Activated CD8-positive, alpha-beta T cell treated with anti-CD3 and anti-CD28 coated beads for 36 hours (primary cell): ENCODE measurements around the gene SPTBN1. TPM values are rescaled to one million over a fixed set of nuclear protein-coding genes. Genes with fewer than 3 reads are reported as not detected.

ENCODE experiments used
- ATAC-seq: fragments of 200-7000 bp; cut with Tn5 transposase; one replicate; pipeline ENCODE4 v1.10.0; 2021; ENCODE audit warnings: mild to moderate bottlenecking, moderate library complexity
- CTCF ChIA-PET: fragments of 350-600 bp; sonication (Branson Sonifier 250); formaldehyde crosslinking; loops from one replicate; lab custom pipeline; 2021; ENCODE audit warnings: antibody characterized with exemption; lab: Charles Lee
- POLR2A ChIA-PET: fragments of 350-600 bp; sonication (Branson Sonifier 250); formaldehyde crosslinking; loops from one replicate; lab custom pipeline; 2021; ENCODE audit warnings: antibody characterized with exemption; lab: Charles Lee
- DNase-seq: peaks from one replicate; pipeline ENCODE4 v3.0.0-alpha.2; 2020
- H3K27ac Mint-ChIP-seq: one replicate; pipeline ENCODE4 v1.8.0; 2021; ENCODE audit warnings: mild to moderate bottlenecking, mixed read lengths
- H3K27me3 Mint-ChIP-seq: one replicate; pipeline ENCODE4 v1.8.0; 2021; ENCODE audit warnings: mixed read lengths
- H3K36me3 Mint-ChIP-seq: one replicate; pipeline ENCODE4 v1.8.0; 2021; ENCODE audit warnings: low read depth, mixed read lengths
- H3K4me1 Mint-ChIP-seq: one replicate; pipeline ENCODE4 v1.8.0; 2021; ENCODE audit warnings: low read depth, mixed read lengths
- H3K4me3 Mint-ChIP-seq: one replicate; pipeline ENCODE4 v1.8.0; 2021; ENCODE audit warnings: mild to moderate bottlenecking, moderate library complexity, mixed read lengths
- H3K9me3 Mint-ChIP-seq: one replicate; pipeline ENCODE4 v1.8.0; 2021; ENCODE audit warnings: mixed read lengths
- CTCF ChIP-seq: fragments of 200-600 bp; IDR thresholded peaks from one replicate; pipeline ENCODE4 v1.8.0; 2022; ENCODE audit warnings: antibody characterized with exemption, mild to moderate bottlenecking
- intact Hi-C: fragments of 100-400 bp; cut with micrococcal nuclease; formaldehyde crosslinking; loops from one replicate; pipeline ENCODE4 v1.10.0; 2022
- total RNA-seq, 2 experiments: library from RNA; stranded (reverse); gene quantifications; one replicate each; pipeline ENCODE4 v1.2.3, GENCODE V29; 2021

SPTBN1 gene
- total RNA-seq, 2 experiments from 2014 or later: 91.8 to 91.9 TPM

GRCh38 chr2:54578648-54579045 is 122.5 kb downstream of the SPTBN1 start:
- Mint-ChIP-seq H3K4me1 (peaks cover 91% of the 10 kb centered on the region), H3K36me3 (peaks cover 18% of the 10 kb centered on the region), H3K4me3 (no peak overlapping the region), H3K27ac (peak overlapping the region; percentile 83), H3K9me3 (peaks cover 5% of the 10 kb centered on the region), H3K27me3 (no peaks in the 10 kb centered on the region)
- ChIA-PET POLR2A (interaction anchor here (0.6 to 2.6 kb wide), 5 partner anchors 11 to 58 kb away, joined by 3 to 30 read pairs (median 3); no protein-coding TSS in a partner anchor), CTCF (interaction anchor here (1.6 to 3.9 kb wide), 2 partner anchors 19 to 23 kb away, joined by 5 to 21 read pairs; no protein-coding TSS in a partner anchor)
- DNase-seq (no peak), ATAC-seq (no peak)
- no peak for TF ChIP-seq CTCF
- intact Hi-C loops: loop anchor here (10.0 kb wide), 1 partner anchor 646 kb away; no protein-coding TSS in a partner anchor

- POLR2A ChIA-PET: interaction anchor here (0.6 to 2.6 kb wide), 4 partner anchors 10 to 20 kb away, joined by 3 to 30 read pairs (median 12); no protein-coding TSS in a partner anchor
- peak overlapping the region; percentile 59 for H3K4me3 Mint-ChIP-seq
- intact Hi-C loops: loop anchor here (10.0 kb wide), 1 partner anchor 646 kb away; no protein-coding TSS in a partner anchor
- H3K4me1 Mint-ChIP-seq: peaks cover 90% of the 10 kb centered on the region
- ATAC-seq (no peak), DNase-seq (no peak)
- TF ChIP-seq CTCF: no peak
- peaks cover 5% of the 10 kb centered on the region for H3K9me3 Mint-ChIP-seq
- H3K27me3 Mint-ChIP-seq: no peaks in the 10 kb centered on the region
- CTCF ChIA-PET: interaction anchor here (0.9 to 3.9 kb wide), 6 partner anchors 9 to 55 kb away, joined by 3 to 21 read pairs (median 4); no protein-coding TSS in a partner anchor
- H3K36me3 Mint-ChIP-seq: peaks cover 18% of the 10 kb centered on the region
- peak overlapping the region; percentile 95 for H3K27ac Mint-ChIP-seq
Measured at GRCh38 chr2:54579061-54579681, 123.0 kb downstream of the SPTBN1 start.

GRCh38 chr2:54579682-54580620 is 123.8 kb downstream of the SPTBN1 start:
- H3K4me3 Mint-ChIP-seq: peak overlapping the region; percentile 59
- ATAC-seq (peak; percentile 60), DNase-seq (peak; percentile 71)
- H3K27me3 Mint-ChIP-seq: no peaks in the 10 kb centered on the region
- ChIA-PET CTCF (interaction anchor here (0.7 to 3.9 kb wide), 12 partner anchors 9 to 78 kb away, joined by 3 to 21 read pairs (median 4); no protein-coding TSS in a partner anchor), POLR2A (interaction anchor here (0.7 to 2.6 kb wide), 7 partner anchors 8 to 25 kb away, joined by 3 to 30 read pairs (median 4); no protein-coding TSS in a partner anchor)
- intact Hi-C loops: loop anchor here (10.0 kb wide), 1 partner anchor 645 kb away; no protein-coding TSS in a partner anchor
- no peak for TF ChIP-seq CTCF
- peaks cover 15% of the 10 kb centered on the region for H3K36me3 Mint-ChIP-seq
- peaks cover 90% of the 10 kb centered on the region for H3K4me1 Mint-ChIP-seq
- H3K27ac Mint-ChIP-seq: peak overlapping the region; percentile 95
- H3K9me3 Mint-ChIP-seq: peaks cover 5% of the 10 kb centered on the region

GRCh38 chr2:54581326-54582039 is 125.4 kb downstream of the SPTBN1 start:
- CTCF ChIA-PET: interaction anchor here (0.9 to 3.9 kb wide), 9 partner anchors 9 to 123 kb away, joined by 3 to 21 read pairs (median 5); no protein-coding TSS in a partner anchor
- Mint-ChIP-seq H3K36me3 (peaks cover 9% of the 10 kb centered on the region), H3K27me3 (no peaks in the 10 kb centered on the region), H3K9me3 (no peaks in the 10 kb centered on the region), H3K4me3 (peak overlapping the region; percentile 64), H3K4me1 (peaks cover 87% of the 10 kb centered on the region), H3K27ac (peak overlapping the region; percentile 94)
- no peak for TF ChIP-seq CTCF
- DNase-seq (no peak), ATAC-seq (no peak)
- POLR2A ChIA-PET: interaction anchor here (0.6 to 2.9 kb wide), 10 partner anchors 8 to 126 kb away, joined by 3 to 20 read pairs (median 4); no protein-coding TSS in a partner anchor
- intact Hi-C loops: no loop called here
